Dermis microvascular lymphatic vessel endothelial cell (primary cell): Measurements from ENCODE around the gene DPP10. TPM values are rescaled to one million over a fixed set of nuclear protein-coding genes. Genes with fewer than 3 reads are reported as not detected.

Experiments
- DNase-seq, 2 donors: peaks; one replicate each; pipeline versions ENCODE4 v3.0.0 to v3.0.0-alpha.2; 2010; ENCODE audit warnings: low read depth in 2 of 2
- total RNA-seq: library from RNA; depleted of rRNA; stranded (reverse); fragments of >200 nt; gene quantifications from 2 replicates; pipeline ENCODE4 v1.2.1, GENCODE V29; 2014

Gene DPP10
- total RNA-seq, 1 donor from 2014 or later, result not detected

- DNase-seq, result no peak
Observed at GRCh38 chr2:115549611-115550130, 1107.2 kb downstream of the DPP10 start.

GRCh38 chr2:115552726-115553125 lies 1110.3 kb downstream of the DPP10 start:
- no peak for DNase-seq

GRCh38 chr2:115554153-115554552 lies 1111.7 kb downstream of the DPP10 start:
- DNase-seq, result no peak

GRCh38 chr2:115558725-115559124 lies 1116.3 kb downstream of the DPP10 start:
- no peak for DNase-seq

- DNase-seq, result no peak
Observed at GRCh38 chr2:115560666-115561065, 1118.2 kb downstream of the DPP10 start.

- DNase-seq, result no peak
Observed at GRCh38 chr2:115568643-115569042, 1126.2 kb downstream of the DPP10 start.

- DNase-seq, result no peak
Observed at GRCh38 chr2:115569547-115569946, 1127.1 kb downstream of the DPP10 start.

GRCh38 chr2:115572746-115573145 lies 1130.3 kb downstream of the DPP10 start:
- DNase-seq, result no peak

GRCh38 chr2:115573756-115574155 lies 1131.3 kb downstream of the DPP10 start:
- no peak for DNase-seq

GRCh38 chr2:115574667-115575066 lies 1132.2 kb downstream of the DPP10 start:
- DNase-seq, result no peak

GRCh38 chr2:115580784-115581183 lies 1138.3 kb downstream of the DPP10 start:
- DNase-seq, result no peak

GRCh38 chr2:115584507-115584906 lies 1142.1 kb downstream of the DPP10 start:
- DNase-seq, result no peak

- DNase-seq, result no peak
Observed at GRCh38 chr2:115596659-115597375, 1154.4 kb downstream of the DPP10 start.

GRCh38 chr2:115603285-115603684 lies 1160.8 kb downstream of the DPP10 start:
- no peak for DNase-seq

GRCh38 chr2:115606350-115606749 lies 1163.9 kb downstream of the DPP10 start:
- no peak for DNase-seq

GRCh38 chr2:115609978-115610377 lies 1167.5 kb downstream of the DPP10 start:
- DNase-seq, result no peak

- DNase-seq, result no peak
Observed at GRCh38 chr2:115610888-115611287, 1168.4 kb downstream of the DPP10 start.

- DNase-seq, result no peak
Observed at GRCh38 chr2:115624332-115624731, 1181.9 kb downstream of the DPP10 start.

- DNase-seq, result no peak
Observed at GRCh38 chr2:115634578-115634977, 1192.1 kb downstream of the DPP10 start.

GRCh38 chr2:115635430-115635829 lies 1193.0 kb downstream of the DPP10 start:
- DNase-seq, result no peak

GRCh38 chr2:115649731-115650130 lies 1207.3 kb downstream of the DPP10 start:
- no peak for DNase-seq

GRCh38 chr2:115650827-115651226 lies 1208.4 kb downstream of the DPP10 start:
- no peak for DNase-seq

GRCh38 chr2:115652652-115653051 lies 1210.2 kb downstream of the DPP10 start:
- no peak for DNase-seq

- DNase-seq, result no peak
Observed at GRCh38 chr2:115654362-115654761, 1211.9 kb downstream of the DPP10 start.
